ENCODE data around the gene CMIP.

DNA sequence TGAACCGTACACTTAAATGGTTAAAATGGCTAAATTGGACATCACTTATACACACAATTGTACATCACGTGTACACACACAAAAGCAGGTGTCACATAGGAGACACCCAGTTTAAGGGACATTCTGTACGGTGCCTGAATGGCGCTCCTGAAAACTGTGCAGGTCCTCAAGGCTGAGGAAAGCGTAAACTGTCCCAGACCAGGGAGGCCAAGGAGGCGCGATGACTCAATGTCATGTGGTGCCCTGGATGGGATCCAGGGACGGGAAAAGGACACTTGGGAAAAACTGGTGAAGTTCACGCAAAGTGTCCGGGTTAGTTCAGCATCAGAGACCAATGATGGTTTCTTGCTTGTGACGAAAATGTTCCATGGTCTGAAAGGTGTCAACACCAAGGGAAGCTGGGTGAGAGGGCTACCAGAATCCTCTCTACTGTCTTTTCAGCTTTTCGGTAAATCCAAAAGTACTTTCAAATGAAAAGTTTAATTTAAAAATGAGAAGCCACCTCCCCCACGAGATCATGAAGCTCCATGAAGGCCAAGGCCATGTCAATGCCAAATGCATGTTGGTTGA is 112.2 kb downstream of the CMIP start:
- TF ChIP-seq, protein P1, sequence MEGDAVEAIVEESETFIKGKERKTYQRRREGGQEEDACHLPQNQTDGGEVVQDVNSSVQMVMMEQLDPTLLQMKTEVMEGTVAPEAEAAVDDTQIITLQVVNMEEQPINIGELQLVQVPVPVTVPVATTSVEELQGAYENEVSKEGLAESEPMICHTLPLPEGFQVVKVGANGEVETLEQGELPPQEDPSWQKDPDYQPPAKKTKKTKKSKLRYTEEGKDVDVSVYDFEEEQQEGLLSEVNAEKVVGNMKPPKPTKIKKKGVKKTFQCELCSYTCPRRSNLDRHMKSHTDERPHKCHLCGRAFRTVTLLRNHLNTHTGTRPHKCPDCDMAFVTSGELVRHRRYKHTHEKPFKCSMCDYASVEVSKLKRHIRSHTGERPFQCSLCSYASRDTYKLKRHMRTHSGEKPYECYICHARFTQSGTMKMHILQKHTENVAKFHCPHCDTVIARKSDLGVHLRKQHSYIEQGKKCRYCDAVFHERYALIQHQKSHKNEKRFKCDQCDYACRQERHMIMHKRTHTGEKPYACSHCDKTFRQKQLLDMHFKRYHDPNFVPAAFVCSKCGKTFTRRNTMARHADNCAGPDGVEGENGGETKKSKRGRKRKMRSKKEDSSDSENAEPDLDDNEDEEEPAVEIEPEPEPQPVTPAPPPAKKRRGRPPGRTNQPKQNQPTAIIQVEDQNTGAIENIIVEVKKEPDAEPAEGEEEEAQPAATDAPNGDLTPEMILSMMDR (IDR thresholded peaks at IDR 0.05): no peak
- no peak for TF ChIP-seq EP300 (IDR thresholded peaks at IDR 0.05)

Data from esophagus muscularis mucosa (tissue), 3 donors.